ENCODE measurements around the gene CHTF8. TPM values are rescaled to one million over a fixed set of nuclear protein-coding genes. Genes with fewer than 3 reads are reported as not detected.

The CHTF8 gene
- total RNA-seq, 6 donors from 2014 or later, result 33.5 to 103 (median 70.6) TPM

DNA sequence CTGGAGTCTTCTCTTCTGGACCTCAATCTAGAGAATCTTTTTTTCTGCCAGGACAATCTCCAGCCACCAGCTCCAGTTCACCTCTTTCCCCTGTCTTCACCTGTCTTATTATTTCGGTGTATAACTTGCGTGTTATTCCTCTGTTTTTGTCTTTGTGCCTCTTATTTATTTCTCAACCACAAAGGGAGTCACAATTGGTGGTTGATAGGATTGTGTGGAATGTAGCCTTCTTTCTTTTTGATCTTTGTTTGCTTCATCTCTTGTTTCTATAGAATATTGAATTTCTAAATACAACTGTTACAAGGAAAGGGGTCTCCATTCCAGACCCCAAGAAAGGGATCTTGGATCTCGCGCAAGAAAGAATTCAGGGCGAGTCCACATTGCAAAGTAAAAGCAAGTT, 62.9 kb downstream of the CHTF8 start:
- H3K9me3 ChIP-seq, result no peaks in the 10 kb centered on the region
- no peak overlapping the region for H3K27ac ChIP-seq
- ATAC-seq (ENCODE audit: low FRiP score in 2 of 2), result no peak
- TF ChIP-seq POLR2A (IDR thresholded peaks at IDR 0.05) (no peak), EP300 (IDR thresholded peaks at IDR 0.05) (no peak), POLR2AphosphoS5 (IDR thresholded peaks at IDR 0.05) (no peak), CTCF (IDR thresholded peaks at IDR 0.05) (no peak)
- no peaks in the 10 kb centered on the region for H3K27me3 ChIP-seq
- no peaks in the 10 kb centered on the region for H3K36me3 ChIP-seq
- DNase-seq, result no peak
- no peak overlapping the region for H3K4me3 ChIP-seq
- peaks cover 0 to 11% (median 4%) of the 10 kb centered on the region in 4 donors for H3K4me1 ChIP-seq
- 96 to 97% methylated on average over 5 of the region's 5 CpGs for whole genome bisulfite sequencing, 2 donors

Small RNAs within 50 kb of the gene (small RNA-seq; reads per million reads assigned to genes)
- 0 reads per million in 4 donors for gene RNU6-22P

Other genes with a start within 250 kb of the CHTF8 start
- gene HAS3, start 26.9 kb downstream of the CHTF8 start, total RNA-seq, result 10 to 100 TPM in 4 of 6 donors, 1 to 10 TPM in 2; 4.5 to 32.0 (median 15.8) TPM
- gene UTP4, start 61 bp upstream of the CHTF8 start, total RNA-seq, result 10 to 100 TPM; 10.9 to 38.8 (median 28.4) TPM
- gene SNTB2, start 54.6 kb upstream of the CHTF8 start, total RNA-seq, result 10 to 100 TPM; 24.1 to 41.2 (median 30.5) TPM
- gene VPS4A, start 178.8 kb upstream of the CHTF8 start, total RNA-seq, result 10 to 100 TPM; 27.8 to 48.6 (median 32.9) TPM
- gene PDF, start 198.0 kb upstream of the CHTF8 start, total RNA-seq, result 10 to 100 TPM in 5 of 6 donors, 1 to 10 TPM in 1; 6.9 to 22.0 (median 13.5) TPM
- gene COG8, start 207.0 kb upstream of the CHTF8 start, total RNA-seq, result 10 to 100 TPM; 33.5 to 62.9 (median 37.0) TPM
- gene NIP7, start 207.2 kb upstream of the CHTF8 start, total RNA-seq, result 10 to 100 TPM in 4 of 6 donors, 1 to 10 TPM in 2; 2.7 to 21.0 (median 14.1) TPM
- 1 to 10 TPM in 2 of 6 donors, under 1 TPM in 2, not detected in 2; 0.43 to 2.6 (median 1.1) TPM for gene TMED6, start 219.2 kb upstream of the CHTF8 start, total RNA-seq

All from upper lobe of left lung (tissue), 6 donors.